GM12874 (cell line): ENCODE measurements around the gene C1orf116.

ENCODE experiments used
- CTCF ChIP-seq: IDR thresholded peaks from 2 replicates; pipeline ENCODE4 v1.5.1; 2011; ENCODE audit warnings: low read depth, mild to moderate bottlenecking, control low read depth, low read length, moderate library complexity; ENCODE audit not compliant: insufficient read depth

C1orf116 gene

GRCh38 chr1:207051191-207051943, 18.8 kb upstream of the C1orf116 start, which contains the start of gene YOD1:
YOD1 (minus strand) TSS chr1:207051208; CDS start chr1:207051030, 178 bp downstream.
- no peak for TF ChIP-seq CTCF

- TF ChIP-seq CTCF, result no peak
These were observed 18.1 kb upstream of the C1orf116 start for GRCh38 chr1:207050480-207051190.

- TF ChIP-seq CTCF, result peak; percentile 69
These were observed 17.4 kb upstream of the C1orf116 start for GRCh38 chr1:207049974-207050391.

GRCh38 chr1:207049514-207049913, 17.0 kb upstream of the C1orf116 start:
- no peak for TF ChIP-seq CTCF

GRCh38 chr1:207049054-207049453, 16.5 kb upstream of the C1orf116 start:
- no peak for TF ChIP-seq CTCF

- no peak for TF ChIP-seq CTCF
These were observed 15.5 kb upstream of the C1orf116 start for GRCh38 chr1:207048041-207048440.

- TF ChIP-seq CTCF, result no peak
These were observed 14.9 kb upstream of the C1orf116 start for GRCh38 chr1:207047505-207047904.
